HG03064 (cell line): ENCODE data around the gene STOX2.

ENCODE experiments used
- ATAC-seq: cut with Tn5 transposase; IDR thresholded peaks from one replicate; pipeline ENCODE4 v1.9.1; 2021; ENCODE audit warnings: low read depth; ENCODE audit not compliant: unreplicated experiment

STOX2 gene

DNA sequence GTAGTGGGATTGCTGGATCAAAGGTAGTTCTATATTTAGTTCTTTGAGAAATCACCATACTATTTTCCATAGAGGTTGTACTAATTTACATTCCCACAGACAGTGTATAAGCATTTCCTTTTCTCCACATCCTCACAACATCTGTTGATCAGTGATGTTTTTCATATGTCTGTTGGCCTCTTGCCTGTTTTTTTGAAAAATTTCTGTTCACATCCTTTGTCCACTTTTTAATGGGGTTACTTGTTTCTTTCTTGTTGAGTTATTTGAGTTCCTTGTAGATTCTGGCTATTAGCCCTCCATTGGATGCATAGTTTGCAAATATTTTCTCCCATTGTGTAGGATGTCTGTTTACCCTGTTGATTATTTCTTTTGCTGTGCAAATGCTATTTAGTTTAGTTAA lies 72.6 kb downstream of the STOX2 start:
- no peak for ATAC-seq

- ATAC-seq, result no peak
Observed at GRCh38 chr4:183984566-183984965, 79.5 kb downstream of the STOX2 start.

DNA sequence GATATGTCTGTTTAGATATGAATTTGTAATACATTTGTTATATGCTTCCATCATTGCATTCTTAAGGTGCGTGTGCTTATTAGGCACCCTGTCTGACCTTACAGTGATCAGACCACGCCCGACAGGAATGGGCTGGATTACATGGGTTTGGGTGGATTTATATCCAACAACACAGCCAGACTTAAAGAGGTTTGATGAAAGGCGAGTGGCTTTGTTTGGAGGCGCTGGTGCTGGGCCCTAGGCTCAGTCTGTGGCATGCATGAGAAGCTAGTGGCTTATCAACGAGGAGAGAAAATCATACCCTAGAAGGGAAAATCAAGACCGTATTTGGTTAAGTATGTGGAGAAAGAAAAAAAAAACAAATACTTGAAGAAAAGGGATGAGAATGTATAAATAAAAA lies 80.7 kb downstream of the STOX2 start:
- no peak for ATAC-seq

DNA sequence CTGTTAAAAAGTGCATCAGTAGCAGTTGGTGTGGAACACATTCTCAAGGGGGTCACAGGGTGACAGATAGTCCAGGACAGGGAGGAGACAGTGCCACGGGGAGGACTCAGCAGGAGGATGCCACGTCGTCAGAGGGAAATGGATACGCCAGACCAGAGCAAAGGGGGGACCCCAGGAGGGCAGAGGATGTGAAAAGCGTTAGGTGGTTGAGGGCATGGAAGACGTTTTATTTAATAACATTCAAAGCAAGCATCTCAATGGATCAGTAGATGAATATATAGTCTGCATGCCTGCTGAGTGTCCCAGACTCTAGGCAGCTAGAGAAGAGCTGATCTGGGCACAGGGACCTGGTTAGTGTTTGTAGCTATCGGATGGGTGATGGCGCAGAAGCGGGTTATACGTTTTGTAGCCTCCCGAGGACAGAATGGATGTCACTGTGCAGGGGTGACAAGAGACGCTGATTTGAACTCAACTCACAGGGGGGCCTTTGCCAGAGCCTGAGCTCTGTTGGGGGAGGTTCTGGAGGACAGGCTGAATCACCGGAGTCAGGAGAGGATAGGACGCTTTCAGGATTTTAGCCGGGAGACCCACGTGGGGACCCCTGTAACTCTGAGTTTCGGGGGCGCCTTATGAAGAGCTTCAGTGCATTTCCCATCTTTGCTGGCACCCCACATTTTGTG lies 81.3 kb downstream of the STOX2 start:
- ATAC-seq, result no peak

- ATAC-seq, result no peak
Observed at GRCh38 chr4:183986971-183987946, 82.2 kb downstream of the STOX2 start.

GRCh38 chr4:183987987-183988392 lies 82.9 kb downstream of the STOX2 start:
- ATAC-seq, result no peak

GRCh38 chr4:183988874-183989273 lies 83.8 kb downstream of the STOX2 start:
- no peak for ATAC-seq

GRCh38 chr4:183989461-183989860 lies 84.4 kb downstream of the STOX2 start:
- no peak for ATAC-seq

DNA sequence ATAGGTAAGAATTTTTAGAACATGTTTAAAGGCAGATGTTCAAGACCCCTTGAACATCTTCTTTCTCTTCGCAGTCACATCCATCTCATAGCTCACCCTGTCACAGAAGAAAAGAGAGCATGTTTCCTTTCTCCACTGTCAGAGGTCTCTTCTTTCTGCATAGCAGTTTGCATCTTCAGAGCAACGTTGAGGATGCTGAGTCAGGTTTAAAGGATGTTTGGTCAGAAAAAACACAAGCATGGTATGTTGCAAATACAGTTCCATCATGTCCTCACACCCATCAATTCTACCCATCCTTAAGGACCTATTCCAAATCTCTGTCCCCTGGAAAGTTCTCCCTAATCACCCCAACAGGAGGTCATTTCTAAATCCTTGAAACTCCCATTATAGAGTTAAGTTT lies 84.8 kb downstream of the STOX2 start:
- no peak for ATAC-seq

DNA sequence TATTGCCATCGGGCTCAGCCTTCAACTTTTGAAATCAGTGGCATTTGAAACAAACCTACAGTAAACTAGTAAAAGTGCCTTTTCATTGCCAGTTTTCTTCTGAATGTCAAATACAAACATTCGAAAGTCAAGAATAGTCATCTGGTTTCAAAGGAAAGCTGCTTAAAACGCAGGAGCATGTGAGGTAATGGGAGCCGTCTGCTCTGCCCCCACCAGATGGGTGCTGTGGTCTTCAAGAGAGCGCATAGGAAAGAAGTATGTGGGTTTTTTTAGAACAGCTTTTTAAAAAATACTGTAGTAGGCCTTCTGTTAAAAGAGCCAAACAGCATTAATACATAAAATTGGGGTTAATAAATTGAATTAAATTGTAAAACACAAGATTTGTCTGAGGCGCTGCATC lies 88.6 kb downstream of the STOX2 start:
- no peak for ATAC-seq

DNA sequence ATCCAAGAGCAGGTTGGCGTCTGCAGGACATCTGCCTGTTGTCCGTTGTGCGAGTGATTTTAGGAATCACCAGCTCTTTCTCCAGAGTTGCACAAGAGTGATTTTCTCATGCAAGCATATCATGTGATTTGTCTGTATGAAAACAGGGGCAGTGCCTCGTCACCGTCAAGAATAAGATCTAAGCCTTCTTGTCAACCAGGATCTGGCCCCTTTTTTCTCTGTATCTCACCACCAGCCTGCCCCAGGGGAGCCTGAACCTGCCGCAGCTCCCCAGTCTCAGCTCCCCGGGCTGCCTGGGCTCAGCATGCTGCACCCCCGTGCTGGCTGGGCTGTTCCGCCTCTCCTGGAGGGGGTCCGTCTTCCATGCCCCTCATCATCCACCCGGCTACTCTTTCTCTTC lies 90.5 kb downstream of the STOX2 start:
- no peak for ATAC-seq

GRCh38 chr4:183996868-183997267 lies 91.8 kb downstream of the STOX2 start:
- no peak for ATAC-seq

- no peak for ATAC-seq
Observed at GRCh38 chr4:183999435-183999834, 94.3 kb downstream of the STOX2 start.

GRCh38 chr4:184000457-184001396 lies 95.6 kb downstream of the STOX2 start:
- ATAC-seq, result no peak

GRCh38 chr4:184003433-184003832 lies 98.3 kb downstream of the STOX2 start:
- no peak for ATAC-seq

- ATAC-seq, result no peak
Observed at GRCh38 chr4:184007891-184008290, 102.8 kb downstream of the STOX2 start.

DNA sequence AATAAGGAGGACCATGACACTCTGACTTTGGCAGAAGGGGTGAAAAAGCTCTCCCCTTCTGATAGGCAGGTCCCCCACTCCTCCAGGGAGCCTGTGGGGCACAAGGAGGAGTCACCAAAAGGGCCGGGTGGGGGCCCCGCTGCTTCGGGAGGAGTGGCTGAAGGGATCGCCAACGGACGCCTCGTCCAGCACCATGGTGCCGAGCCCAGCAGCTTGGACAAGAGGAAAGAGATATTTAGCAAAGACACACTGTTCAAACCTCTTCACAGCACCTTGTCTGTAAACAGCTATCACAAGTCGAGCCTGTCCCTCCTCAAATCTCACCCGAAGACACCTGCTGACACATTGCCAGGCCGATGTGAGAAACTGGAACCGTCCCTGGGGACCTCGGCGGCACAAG lies 105.6 kb downstream of the STOX2 start:
- ATAC-seq, result no peak

DNA sequence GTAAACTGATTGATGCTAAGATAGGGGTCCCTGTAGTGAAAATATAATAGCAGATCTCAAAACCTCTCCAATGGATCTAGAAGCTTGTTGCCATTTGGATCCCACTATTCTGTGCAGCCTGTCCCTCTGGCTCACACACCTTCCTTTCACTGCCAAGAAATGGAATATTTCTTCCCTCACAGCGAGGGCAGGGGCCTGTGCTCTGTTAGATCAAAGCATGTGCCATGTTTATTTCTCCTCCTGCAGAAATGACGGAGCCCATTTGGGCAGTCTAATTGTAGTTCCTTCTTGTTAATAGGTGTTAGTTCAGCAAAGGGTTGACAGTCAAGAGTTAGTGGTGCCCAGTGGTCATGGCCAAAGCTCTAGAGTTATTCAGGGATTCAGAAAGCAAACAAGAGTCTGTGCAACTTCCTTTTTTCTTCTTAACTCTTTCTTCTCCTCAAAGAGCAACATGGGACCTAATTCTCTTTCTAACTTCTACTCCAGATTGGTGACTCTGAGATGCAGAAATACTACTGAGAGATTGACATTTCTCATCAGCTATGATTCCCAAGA lies 106.8 kb downstream of the STOX2 start:
- ATAC-seq, result no peak

GRCh38 chr4:184012937-184013336 lies 107.8 kb downstream of the STOX2 start:
- ATAC-seq, result no peak

DNA sequence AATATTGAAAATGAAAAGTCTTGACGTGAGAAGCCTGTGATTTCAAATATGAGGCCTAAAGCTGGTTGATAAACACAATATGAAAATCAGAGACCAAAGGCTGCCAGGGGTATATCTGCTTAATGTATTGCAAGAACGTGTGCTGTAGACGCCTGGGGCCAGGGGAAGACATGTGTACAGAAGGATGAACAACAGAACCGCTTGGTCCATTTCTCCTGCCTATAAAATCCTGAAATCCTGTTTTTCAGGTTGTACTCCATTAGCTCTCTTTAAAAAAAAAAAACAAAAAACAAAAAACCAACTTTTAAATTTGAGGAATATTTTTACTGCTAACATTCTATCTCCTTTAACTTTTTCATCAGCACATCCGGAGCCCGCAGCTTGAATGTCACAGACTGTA lies 109.2 kb downstream of the STOX2 start:
- no peak for ATAC-seq
